Stimulated activated CD4-positive, alpha-beta T cell treated with anti-CD3 and anti-CD28 coated beads, Interleukin-4, amount 100 ng/mL, for 4 hours (primary cell): Measurements from ENCODE around the gene CCL17.

ENCODE experiments used
- DNase-seq, 2 experiments: peaks; one replicate each; pipeline ENCODE4 v3.0.0-alpha.2; 2020

CCL17 gene

DNA sequence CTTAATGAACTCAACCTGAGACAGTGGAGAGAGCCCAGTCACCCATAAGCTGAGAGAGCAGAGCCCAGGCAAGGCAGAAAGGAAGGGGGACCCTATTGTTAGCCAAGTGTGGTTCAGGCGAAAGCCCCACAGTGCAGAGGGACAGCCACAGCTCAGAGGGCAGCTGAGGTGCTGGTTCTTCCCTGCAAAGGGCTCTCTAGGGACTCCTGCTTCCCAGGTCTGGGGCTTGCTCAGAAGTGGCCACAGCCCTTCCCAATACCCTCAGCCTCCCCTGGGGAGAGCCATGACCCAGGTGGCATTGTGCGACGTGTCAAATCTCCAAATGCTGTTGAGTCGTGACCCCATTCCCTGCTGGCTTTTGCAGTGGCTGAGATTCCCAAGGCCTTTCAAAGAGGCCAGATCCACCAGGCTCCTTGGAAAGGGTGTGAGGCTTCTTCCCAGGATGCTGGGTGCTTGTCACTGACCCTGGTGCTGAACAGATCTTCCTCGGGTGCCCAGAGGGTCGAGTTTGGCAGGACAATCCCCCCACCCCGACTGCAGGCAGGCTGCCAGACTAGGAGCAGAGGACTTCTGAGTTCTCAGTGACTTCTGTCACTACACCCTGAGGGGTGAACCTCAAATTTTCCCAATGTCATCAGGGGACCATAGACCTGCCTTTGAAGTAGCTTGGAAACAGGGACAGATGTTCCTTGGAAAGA is 2.5 kb upstream of the CCL17 start:
- DNase-seq = no peak

DNA sequence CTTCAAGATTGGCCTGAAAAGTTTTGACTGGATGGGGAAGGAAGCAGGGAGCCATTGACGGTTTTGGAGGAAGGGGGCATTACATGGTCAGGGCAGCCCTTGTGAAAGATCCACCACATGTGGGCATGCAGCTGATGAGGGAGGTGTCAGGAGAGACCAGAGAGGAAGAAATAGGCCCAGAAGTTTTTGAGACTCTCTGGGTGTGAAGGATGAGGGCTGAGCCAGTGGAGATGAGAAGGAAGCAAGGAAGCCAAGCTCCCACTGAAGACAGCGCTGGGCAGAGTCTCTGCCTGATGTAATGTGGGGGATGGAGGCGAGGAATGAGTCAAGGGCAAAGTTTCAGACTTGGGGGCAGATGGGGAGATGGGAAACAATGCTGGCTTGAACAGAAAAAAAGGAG is 530 bp downstream of the CCL17 start:
- no peak for DNase-seq

DNA sequence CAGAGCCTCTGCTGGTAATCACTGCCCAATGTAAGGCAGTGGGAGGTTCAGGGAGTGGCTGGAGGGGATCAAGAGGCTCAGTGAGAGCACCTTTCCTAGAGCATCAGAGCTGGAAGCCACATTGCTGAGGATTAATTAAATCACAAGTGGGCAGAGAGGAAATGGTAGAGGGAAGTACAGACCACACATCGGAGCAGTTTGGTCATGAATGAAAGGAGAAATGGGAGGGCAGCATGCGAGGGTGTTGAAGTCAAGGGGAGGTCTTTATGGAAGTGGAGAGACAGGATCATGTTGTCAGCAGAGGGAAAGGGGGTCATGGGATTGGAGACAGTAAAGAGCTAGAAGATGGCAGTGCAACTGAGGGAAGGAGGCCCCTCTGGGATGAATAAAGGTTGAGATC is 2.3 kb downstream of the CCL17 start:
- no peak for DNase-seq

DNA sequence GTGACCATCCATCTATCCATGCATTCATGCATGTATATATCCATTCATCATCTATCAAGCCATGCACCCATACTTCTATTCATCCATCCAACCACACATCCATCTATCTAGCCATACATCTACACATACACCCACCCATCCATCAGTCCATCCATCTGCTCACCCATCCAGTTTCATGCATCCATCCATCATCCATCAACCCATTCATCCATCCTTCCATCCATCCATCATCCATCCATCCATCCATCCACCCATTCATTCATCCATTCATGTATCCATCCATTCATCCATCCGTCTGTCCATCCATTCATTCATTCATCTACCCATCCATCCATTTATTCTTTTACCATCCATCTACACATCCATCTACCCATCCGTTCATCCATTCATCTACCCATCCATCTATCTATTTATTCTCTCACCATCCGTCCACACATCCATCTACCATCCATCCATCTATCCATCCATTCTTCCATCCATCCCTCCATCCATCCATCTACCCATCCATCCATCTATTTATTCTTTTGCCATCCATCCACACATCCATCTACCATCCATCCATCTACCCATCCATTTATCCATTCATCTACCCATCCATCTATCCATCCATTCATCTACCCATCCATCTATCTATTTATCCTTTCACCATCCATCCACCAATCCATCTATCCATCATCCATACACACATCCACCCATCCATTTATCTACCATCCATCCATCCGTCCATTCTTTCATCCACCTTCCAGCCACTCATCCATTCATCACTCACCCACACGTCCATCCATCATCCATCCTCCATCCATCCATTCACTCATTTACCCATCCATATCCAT is 3.2 kb downstream of the CCL17 start:
- no peak for DNase-seq

DNA sequence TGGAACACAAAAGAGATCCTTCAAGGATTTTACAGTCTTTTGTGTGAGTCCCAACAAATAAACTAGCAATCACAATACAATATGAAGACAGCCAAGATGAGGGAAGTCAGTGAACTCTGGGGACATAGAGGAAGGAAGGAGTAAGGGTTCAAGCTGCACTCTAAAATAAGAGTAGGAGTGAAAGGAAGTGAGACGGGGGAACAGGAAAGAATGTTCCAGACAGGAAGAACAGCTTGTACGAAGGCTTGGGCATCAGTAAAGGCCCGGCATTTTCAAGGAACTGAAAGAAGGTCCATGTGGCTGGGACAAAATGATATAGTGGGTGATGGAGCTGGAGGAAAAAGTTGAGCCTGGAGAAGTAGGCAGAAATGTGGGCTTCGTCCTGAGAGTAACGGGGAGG is 4.5 kb downstream of the CCL17 start:
- DNase-seq = no peak

DNA sequence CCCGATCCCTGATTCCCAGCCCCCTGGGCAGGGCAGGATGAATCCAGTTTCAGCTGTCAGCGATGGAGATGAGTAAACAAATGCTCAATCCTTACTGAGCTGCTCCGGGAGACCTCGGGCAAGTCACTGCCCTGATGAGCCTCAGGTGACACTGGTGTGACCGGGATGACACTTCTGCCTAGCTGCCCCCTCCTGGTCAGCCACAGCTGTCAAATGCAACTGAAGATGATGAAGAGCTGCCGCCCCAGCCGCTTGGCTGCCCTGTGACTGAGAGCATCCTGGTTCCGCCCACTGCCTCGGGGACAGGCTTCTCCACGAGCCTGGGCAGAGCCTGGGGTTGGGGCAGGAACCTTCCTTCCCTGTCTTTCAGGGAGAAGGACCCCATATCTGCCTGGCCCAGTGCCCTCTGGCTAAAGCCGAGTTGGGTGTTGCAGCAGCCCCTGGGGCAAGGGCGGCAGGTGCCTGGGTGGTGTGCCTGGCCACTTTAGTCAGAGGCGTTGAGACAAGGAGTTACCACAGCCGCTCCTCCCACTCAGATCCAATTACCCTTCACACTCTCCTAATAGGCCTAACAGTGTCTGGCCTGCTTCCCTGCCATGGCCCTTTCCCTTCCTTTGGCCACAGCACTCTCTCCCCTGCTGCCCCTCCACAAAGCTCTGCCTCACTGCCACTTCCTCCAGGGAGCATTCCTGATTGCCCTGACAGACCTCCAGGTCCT is 5.5 kb downstream of the CCL17 start:
- no peak for DNase-seq

DNA sequence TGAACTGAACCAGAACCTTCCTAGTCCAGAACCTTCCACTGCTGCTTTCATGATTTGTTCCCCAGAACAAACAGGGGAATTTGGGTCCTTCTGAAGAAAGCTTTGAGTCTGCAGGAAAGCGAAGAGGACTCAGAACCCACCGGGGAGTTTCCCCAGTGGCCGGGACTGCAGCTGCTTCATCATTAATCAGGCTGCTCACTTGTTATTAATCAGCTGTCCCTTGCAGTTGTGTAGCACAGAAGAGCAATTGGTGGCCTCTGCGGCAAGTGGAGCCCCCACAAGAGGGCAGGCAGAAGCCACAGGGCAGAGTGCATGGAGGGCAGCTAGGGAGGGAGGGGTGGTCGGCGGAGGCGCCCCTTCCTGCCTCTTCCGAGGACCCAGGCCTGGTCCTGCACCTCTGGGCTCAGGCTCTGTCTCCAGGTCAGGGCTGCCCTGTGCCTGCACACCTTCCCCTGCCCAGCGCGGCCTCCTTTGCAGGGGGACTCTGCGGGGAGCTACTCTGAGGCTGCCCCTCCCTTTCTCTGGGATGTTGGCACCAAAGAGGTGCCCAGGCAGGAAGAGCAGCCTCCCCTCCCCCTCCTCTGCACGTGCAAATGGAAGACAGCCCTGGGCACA is 6.9 kb downstream of the CCL17 start:
- no peak for DNase-seq

DNA sequence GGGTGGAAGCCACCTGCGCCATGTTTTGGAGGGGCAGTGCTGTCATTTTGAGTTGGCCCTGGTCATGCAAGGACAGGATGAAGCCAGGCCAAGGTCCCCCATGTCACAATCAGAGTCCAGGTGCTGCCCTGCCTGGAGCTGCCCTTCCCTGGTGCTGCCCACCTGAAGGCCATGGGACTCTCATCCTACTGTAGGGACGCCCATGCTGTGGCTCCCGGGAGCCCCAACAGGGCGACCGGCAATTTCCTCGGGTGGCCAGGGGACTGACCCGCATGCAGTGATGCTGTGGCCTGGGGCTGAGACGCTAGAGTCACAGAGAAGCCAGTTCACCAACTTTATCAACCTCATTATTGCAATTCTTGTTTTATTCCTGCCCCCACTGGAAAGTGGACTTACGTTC is 8.0 kb downstream of the CCL17 start:
- no peak for DNase-seq

DNA sequence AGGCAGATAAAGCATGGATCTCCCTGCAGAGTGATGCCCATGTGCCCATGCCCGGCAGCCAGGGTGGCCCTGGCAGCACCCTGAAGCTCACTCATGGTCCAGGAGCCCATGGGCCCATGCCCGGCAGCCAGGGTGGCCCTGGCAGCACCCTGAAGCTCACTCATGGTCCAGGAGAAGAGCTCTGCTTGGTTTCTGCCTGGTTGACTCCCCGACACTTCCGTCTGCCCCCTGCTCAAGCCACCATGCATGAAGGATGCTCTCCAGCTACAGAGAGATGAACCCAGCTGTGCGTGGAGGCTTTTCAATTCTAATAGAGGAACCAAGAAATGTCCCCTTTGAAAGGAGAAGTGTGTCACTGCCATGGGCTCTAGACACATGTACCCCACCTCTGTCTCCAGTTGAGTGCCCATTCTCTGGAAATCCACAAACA is 8.7 kb downstream of the CCL17 start:
- DNase-seq = no peak

DNA sequence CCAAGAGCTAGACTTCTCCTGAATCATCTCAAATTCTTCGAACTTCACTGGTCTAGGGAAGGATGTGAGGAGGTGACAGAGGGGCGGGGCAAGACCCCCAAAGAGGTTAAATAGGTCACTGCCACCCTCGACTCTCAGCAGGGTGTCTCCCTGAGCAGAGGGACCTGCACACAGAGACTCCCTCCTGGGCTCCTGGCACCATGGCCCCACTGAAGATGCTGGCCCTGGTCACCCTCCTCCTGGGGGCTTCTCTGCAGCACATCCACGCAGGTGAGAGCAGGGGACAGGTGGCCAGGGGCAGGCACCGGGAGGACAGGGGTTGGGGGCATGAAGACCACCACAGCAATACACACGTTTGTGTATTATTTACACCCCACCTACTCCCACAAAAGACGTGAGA is 9.2 kb downstream of the CCL17 start:
- DNase-seq = no peak

DNA sequence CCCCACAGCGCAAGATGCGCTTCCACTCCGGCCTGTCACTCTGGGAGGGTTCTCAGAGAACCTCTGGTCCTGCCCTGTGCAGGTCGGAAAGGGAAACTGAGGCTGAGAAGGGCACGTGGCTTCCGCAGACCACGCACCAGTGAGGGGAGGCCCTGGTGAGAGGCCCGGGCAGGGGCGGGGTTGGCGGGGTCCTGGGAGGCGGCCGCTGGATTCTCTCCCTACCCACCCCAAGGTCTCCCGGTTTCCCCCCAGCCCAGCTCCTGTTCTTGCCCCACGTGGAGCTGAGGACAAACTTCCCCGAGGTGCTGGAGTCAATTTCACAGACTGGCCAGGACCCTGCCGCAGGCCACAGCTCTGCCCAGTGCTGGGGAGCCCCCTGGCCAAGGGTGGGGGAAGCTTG is 11.5 kb downstream of the CCL17 start:
- no peak for DNase-seq

DNA sequence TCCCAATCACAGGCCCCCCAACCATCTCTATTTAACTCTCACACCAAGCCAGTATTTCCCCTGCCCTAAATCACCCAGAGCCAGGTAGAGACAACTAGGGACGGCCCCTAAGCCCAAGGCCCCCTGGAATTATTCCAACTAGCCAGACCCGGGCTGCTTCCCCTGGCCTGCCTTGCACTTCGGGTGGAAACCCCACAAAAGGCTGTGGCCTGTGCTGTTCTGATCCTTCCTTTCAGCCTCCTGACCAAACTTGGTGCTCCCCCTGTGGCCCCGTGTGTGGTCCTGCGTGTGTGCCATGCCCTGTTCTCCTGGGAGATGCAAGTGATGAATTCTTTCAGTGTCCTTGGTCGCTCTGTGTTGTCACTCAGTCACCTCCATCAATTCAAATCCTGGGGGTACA is 14.9 kb downstream of the CCL17 start:
- no peak for DNase-seq

DNA sequence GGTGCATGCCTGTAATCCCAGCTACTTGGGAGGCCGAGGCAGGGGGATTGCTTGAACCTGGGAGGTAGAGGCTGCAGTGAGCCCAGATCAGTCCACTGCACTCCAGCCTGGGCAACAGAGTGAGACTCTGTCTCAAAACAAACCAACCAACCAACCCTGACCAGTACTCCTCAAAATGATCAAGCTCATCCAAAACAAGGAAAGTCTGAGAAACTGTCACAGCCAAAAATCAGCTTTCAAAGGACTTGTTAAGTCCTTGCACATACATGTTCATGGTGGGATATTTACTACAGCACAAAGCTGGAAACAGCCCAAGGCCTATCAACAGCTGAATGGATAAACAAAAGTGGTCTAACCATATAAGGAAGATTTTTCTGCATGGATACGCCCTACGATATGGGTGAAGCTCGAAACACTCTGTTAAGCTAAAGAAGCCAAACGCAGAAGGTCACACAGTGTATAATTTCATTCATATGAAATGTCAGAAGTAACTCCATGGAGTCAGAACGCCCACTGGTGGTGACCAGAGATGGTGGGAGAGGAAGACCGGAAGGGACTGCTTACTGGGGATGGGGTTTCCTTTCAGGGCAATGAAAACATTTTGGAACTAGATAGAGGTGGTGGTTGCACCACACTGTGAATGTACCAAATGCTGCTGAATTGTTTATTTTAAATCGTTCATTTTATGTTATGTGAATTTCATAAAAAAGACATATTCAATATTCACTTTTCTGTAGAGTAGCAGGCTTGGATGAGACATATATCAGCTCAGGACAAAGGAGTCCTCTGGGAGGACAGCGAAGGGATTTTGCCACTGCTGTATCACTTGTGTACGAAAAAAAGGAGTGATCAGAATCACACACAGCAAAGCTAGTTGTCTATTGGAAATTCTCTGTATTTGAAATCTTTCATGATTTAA is 17.7 kb downstream of the CCL17 start:
- no peak for DNase-seq

DNA sequence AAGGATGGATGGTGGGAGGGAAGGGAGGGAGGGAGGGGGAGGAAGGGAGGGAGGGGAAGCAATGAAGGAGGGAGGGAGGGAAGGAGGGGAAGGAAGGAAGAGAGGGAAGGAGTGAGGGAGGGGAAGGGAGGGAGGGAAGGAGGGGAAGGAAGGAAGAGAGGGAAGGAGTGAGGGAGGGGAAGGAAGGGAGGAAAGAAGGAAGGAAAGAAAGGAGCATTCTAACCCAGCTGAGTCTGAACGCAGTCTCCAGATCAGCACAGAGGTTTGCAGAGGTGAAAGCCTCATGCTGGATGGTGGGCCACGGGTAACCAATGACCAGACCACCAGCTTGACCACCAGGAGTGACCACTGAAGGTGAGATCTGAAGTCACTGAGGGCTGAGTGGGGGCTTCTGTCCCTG is 18.6 kb downstream of the CCL17 start:
- DNase-seq = no peak

DNA sequence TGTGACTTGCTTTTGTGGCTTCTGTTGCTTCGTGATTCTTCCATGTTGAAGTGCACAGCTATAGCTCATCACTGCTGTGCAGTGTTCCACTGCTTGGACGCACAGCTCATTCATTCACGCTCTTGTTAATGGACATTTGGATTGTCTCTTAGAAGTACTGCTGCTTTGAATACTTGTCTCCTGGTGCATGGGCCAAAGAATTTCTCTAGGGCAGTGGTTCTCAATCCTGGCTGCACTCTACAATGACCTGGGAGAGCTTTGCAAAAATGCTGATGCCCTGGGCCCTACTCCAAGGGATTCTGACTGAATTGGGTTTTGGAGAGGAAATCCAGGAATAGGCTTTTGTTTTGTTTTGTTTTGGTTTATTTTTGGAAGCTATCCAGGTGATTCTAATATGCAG is 20.0 kb downstream of the CCL17 start:
- no peak for DNase-seq

DNA sequence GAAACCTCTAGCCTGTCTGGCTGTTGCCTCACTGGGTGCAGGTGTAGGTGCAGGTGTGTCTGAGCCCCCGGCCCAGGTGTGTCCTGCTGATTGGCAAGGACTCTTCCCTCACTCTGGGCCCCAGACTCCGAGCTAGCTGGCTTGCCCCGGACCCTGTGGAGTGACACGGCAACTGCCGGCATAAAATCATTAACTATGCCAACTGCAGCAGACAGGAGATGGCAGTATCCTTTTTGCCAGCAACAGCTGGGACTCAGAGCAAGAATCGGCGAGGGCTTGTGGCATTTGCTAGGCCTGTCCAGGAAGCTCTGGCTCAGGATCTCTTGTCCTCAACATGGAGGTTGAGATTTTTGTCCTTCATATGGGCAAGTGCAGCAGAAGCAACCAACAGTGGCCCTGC is 21.8 kb downstream of the CCL17 start:
- no peak for DNase-seq

DNA sequence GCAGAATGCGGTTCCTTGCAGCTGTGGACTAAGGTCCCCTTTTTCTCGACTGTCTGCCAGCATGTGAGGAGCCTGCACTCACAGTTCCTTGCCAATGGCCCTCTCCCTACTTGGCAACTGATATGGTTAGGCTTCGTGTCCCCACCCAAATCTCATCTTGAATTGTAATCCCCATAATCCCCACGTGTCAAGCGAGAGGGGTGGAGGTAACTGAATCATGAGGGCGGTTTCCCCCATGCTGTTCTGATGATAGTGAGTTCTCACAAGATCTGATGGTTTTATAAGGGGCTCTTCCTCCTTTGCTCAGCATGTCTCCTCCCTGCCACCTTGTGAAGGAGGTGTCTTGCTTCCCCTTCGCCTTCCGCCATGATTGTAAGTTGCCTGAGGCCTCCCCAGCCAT is 22.7 kb downstream of the CCL17 start:
- DNase-seq = no peak

DNA sequence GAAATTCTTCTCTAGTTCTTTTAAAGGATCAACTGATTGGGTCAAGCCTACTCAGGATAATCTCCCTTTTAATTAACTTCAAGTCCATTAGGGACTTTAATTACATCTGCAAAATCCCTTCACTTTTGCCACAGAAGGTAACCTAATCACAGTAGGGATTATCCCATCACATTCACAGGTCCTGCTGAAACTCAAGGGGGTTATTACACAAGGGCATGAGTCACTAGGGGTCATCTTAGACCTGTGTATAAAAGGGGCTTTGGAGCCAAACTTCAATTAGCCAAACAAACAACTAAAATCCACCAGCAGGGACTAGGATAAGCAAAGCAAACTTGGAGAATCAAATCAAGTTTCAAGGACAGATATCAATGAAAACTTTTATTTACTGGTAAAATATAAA is 23.3 kb downstream of the CCL17 start:
- no peak for DNase-seq

DNA sequence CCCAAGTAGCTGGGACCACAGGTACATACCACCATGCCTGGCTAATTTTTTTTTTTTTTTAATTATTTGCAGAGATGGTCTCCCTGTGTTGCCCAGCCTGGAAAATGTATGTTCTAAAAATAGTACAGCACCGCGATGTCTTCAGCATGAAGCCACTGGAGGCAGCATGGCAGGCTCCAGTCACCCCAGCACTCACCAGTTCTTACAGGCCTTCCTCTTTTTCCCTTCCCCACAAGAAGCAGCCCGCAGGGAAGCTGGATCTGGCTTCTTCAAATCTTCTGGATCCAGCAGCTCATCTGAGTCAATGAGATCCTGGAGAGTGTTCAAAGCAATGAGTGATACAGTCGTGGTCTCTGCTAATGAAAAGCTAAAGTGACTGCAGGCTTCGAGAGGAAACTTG is 26.4 kb downstream of the CCL17 start:
- DNase-seq = no peak

DNA sequence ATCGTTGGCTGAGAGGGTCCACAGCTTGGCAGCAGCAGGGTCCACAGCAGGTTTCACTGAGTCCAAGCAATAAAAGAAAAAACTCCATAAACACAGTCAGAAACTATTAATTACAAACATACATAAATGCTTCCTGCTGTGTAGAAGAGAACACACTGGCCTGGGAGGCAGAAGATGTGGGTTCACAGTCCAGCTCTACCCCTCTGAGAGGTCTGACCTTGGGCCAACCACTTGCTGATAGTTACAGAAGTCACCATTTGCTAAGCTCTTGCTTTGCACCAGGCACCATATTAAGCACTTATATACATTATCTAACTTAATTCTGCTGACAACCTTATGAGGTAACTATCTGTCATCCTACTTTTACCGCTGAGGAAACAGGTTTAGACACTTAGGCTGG is 27.9 kb downstream of the CCL17 start:
- DNase-seq = no peak

DNA sequence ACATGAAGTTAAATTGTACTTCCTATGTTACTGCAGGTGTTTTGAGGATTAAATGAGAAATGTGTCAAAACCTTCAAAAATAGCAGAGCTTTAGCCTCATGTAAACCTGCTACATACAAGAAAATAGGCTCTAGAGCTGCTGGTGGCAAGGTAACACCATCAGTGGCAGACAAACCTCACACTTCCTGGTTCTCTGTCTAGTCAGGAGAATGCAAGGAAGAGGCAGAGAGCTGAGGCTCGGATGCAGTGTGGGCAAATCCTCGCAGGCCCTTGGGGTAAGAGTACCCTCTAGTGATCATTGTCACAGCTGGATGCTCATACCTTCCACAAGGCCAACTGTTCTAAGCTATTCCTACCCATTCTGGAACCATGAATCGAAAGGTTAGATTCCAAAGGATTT is 28.4 kb downstream of the CCL17 start:
- DNase-seq = no peak

DNA sequence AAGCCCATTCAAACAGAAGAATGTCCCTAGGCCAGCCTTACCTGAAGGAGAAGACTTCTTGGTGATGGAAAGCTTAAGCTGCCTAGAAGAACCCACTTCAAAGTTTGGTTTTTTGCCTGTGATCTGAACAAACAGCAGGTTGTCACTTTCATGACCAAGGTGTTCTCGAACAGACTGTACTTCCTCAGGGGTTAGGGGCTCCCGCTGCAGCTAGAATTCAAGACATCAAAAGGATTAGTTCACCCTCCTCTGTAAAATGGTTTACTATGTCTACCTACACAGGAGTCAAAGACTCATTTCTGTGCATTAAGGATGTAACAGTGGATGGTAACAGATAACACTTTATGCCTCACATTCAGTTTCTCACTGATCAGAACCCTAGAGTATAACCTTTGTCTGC is 29.4 kb downstream of the CCL17 start:
- no peak for DNase-seq
